HepG2 (cell line): ENCODE results near the gene DMPK. TPM values are rescaled to one million over a fixed set of nuclear protein-coding genes. Genes with fewer than 3 reads are reported as not detected.

Source experiments
- ATF1 ChIP-seq: IDR thresholded peaks from 2 replicates; pipeline ENCODE4 v1.6.1; 2016; ENCODE audit warnings: mild to moderate bottlenecking, control low read depth
- CBX5 ChIP-seq: sonication (generic); formaldehyde crosslinking; IDR thresholded peaks from 2 replicates; pipeline ENCODE4 v1.4.0; 2020; ENCODE audit warnings: missing genetic modification reagents, borderline replicate concordance
- CEBPB ChIP-seq: IDR thresholded peaks from 2 replicates; pipeline ENCODE4 v1.6.1; 2011; ENCODE audit warnings: low read depth, low read length, improper control_type of control experiment, borderline replicate concordance
- DR1 ChIP-seq: sonication (generic); formaldehyde crosslinking; IDR thresholded peaks from 2 replicates; pipeline ENCODE4 v1.8.0; 2021; ENCODE audit warnings: mild to moderate bottlenecking, missing genetic modification reagents, inconsistent platforms
- FUBP1 ChIP-seq: sonication (generic); formaldehyde crosslinking; IDR thresholded peaks from 2 replicates; pipeline ENCODE4 v1.5.1; 2020; ENCODE audit warnings: missing genetic modification reagents, mild to moderate bottlenecking, borderline replicate concordance
- IRF2 ChIP-seq: IDR thresholded peaks from 2 replicates; pipeline ENCODE4 v1.6.1; 2018; ENCODE audit warnings: missing genetic modification reagents, missing compliant biosample characterization
- LCORL ChIP-seq, 2 experiments: fragments of 450-650 bp in 1 of 2; sonication (generic) in 1 of 2; formaldehyde crosslinking in 1 of 2; IDR thresholded peaks; 2 replicates each; pipeline versions ENCODE4 v1.5.0 to v1.6.1; 2017 to 2020; ENCODE audit warnings: antibody characterized with exemption in 1 of 2, missing genetic modification reagents in 1 of 2
- MAF1 ChIP-seq: sonication (generic); formaldehyde crosslinking; IDR thresholded peaks from 2 replicates; pipeline ENCODE4 v1.5.0; 2020; ENCODE audit warnings: missing genetic modification reagents, borderline replicate concordance
- POLR2AphosphoS5 ChIP-seq: IDR thresholded peaks from 2 replicates; pipeline ENCODE4 v1.6.1; 2012; ENCODE audit warnings: low read depth, low read length
- RBFOX2 ChIP-seq: fragments of 200-400 bp; formaldehyde crosslinking; IDR thresholded peaks from 2 replicates; pipeline ENCODE4 v1.6.1; 2017; ENCODE audit warnings: low read depth, mild to moderate bottlenecking, low read length
- REPIN1 ChIP-seq: sonication (generic); formaldehyde crosslinking; IDR thresholded peaks from 2 replicates; pipeline ENCODE4 v1.8.0; 2022; ENCODE audit warnings: missing genetic modification reagents, low read depth, mild to moderate bottlenecking, borderline replicate concordance
- SAP130 ChIP-seq: IDR thresholded peaks from 2 replicates; pipeline ENCODE4 v1.6.1; 2016; ENCODE audit warnings: low read depth
- SRF ChIP-seq: IDR thresholded peaks from 2 replicates; pipeline ENCODE4 v1.6.1; 2011; ENCODE audit warnings: mild to moderate bottlenecking, low read depth, low read length, moderate library complexity
- TFDP1 ChIP-seq: IDR thresholded peaks from 2 replicates; pipeline ENCODE4 v1.6.1; 2016; ENCODE audit warnings: missing compliant biosample characterization, missing genetic modification reagents, borderline replicate concordance
- ZNF138 ChIP-seq: sonication (generic); formaldehyde crosslinking; IDR thresholded peaks from 2 replicates; pipeline ENCODE4 v1.5.0; 2020; ENCODE audit warnings: mild to moderate bottlenecking, low read depth, missing genetic modification reagents
- ZNF333 ChIP-seq: sonication (generic); formaldehyde crosslinking; IDR thresholded peaks from 2 replicates; pipeline ENCODE4 v1.4.0; 2020; ENCODE audit warnings: mild to moderate bottlenecking, missing genetic modification reagents, borderline replicate concordance
- ZNF570 ChIP-seq: sonication (generic); formaldehyde crosslinking; IDR thresholded peaks from 2 replicates; pipeline ENCODE4 v1.4.0; 2020; ENCODE audit warnings: mild to moderate bottlenecking, missing genetic modification reagents, borderline replicate concordance
- ZNF589 ChIP-seq: sonication (generic); formaldehyde crosslinking; conservative IDR thresholded peaks from 2 replicates; pipeline ENCODE4 v1.8.0; 2022; ENCODE audit warnings: mild to moderate bottlenecking, moderate library complexity, missing genetic modification reagents
- ZNF891 ChIP-seq: sonication (generic); formaldehyde crosslinking; IDR thresholded peaks from 2 replicates; pipeline ENCODE4 v1.5.0; 2020; ENCODE audit warnings: mild to moderate bottlenecking, missing genetic modification reagents
- polyA plus RNA-seq, 8 experiments: library from polyadenylated mRNA; depleted of rRNA in 3 of 8; stranded (reverse) in 7 of 8; unstranded in 1 of 8; fragments of >200 nt; fragmentation: Illumina TruSeq in 4 of 8; extraction: Trizol in 4 of 8; gene quantifications; 2 replicates each; pipeline versions ENCODE4 v1.2.1 to v1.2.3, GENCODE V29; 2011 to 2016; ENCODE audit warnings: low read depth in 4 of 8, missing spikeins in 1 of 8, mixed read lengths in 1 of 8; ENCODE audit not compliant: insufficient read depth in 1 of 8
- total RNA-seq, 5 experiments: library from RNA; depleted of rRNA; stranded (reverse); fragments of >200 nt; fragmentation: Illumina TruSeq; extraction: Trizol; gene quantifications; 2 replicates each; pipeline ENCODE4 v1.2.3, GENCODE V29; 2016; ENCODE audit warnings: low read depth in 1 of 5
- TF ChIP-seq, protein P1 (sequence below): sonication (generic); formaldehyde crosslinking; IDR thresholded peaks from 2 replicates; pipeline ENCODE4 v1.5.1; 2020; ENCODE audit warnings: missing genetic modification reagents, mild to moderate bottlenecking, borderline replicate concordance
- TF ChIP-seq, protein P2 (sequence below): sonication (generic); formaldehyde crosslinking; IDR thresholded peaks from 2 replicates; pipeline ENCODE4 v1.4.0; 2020; ENCODE audit warnings: missing genetic modification reagents

Gene DMPK
- total and polyA plus RNA-seq, 2 of the 13 experiments (the other 11 are each of a cell fraction or from before 2014, with no cell fraction given): 5.3 to 8.8 TPM

- no peak for TF ChIP-seq FUBP1
- no peak for TF ChIP-seq ZNF570 (CRISPR knock-in tag)
- TF ChIP-seq ZNF333 (CRISPR knock-in tag): no peak
- TF ChIP-seq SRF: peak; percentile 67
- peak; percentile 24; the same call in 1 of the 2 replicates for TF ChIP-seq DR1
- TF ChIP-seq ZNF138 (CRISPR knock-in tag): no peak
- peak; percentile 81 for TF ChIP-seq TFDP1 (CRISPR knock-in tag)
- TF ChIP-seq, protein P1, sequence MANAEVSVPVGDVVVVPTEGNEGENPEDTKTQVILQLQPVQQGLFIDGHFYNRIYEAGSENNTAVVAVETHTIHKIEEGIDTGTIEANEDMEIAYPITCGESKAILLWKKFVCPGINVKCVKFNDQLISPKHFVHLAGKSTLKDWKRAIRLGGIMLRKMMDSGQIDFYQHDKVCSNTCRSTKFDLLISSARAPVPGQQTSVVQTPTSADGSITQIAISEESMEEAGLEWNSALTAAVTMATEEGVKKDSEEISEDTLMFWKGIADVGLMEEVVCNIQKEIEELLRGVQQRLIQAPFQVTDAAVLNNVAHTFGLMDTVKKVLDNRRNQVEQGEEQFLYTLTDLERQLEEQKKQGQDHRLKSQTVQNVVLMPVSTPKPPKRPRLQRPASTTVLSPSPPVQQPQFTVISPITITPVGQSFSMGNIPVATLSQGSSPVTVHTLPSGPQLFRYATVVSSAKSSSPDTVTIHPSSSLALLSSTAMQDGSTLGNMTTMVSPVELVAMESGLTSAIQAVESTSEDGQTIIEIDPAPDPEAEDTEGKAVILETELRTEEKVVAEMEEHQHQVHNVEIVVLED: peak; percentile 88
- peak; percentile 80 for TF ChIP-seq RBFOX2
- TF ChIP-seq ATF1 (CRISPR knock-in tag): peak; percentile 35; the same call in 1 of the 2 replicates
- no peak for TF ChIP-seq MAF1 (CRISPR knock-in tag)
- no peak for TF ChIP-seq CEBPB
- TF ChIP-seq SAP130 (CRISPR knock-in tag): peak; percentile 94
- peak; percentile 53; the same call in 1 of the 2 replicates for TF ChIP-seq CBX5 (CRISPR knock-in tag)
- TF ChIP-seq POLR2AphosphoS5: peak; percentile 75
- TF ChIP-seq IRF2 (CRISPR knock-in tag): peak; percentile 93
- TF ChIP-seq, protein P2, sequence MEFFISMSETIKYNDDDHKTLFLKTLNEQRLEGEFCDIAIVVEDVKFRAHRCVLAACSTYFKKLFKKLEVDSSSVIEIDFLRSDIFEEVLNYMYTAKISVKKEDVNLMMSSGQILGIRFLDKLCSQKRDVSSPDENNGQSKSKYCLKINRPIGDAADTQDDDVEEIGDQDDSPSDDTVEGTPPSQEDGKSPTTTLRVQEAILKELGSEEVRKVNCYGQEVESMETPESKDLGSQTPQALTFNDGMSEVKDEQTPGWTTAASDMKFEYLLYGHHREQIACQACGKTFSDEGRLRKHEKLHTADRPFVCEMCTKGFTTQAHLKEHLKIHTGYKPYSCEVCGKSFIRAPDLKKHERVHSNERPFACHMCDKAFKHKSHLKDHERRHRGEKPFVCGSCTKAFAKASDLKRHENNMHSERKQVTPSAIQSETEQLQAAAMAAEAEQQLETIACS (CRISPR knock-in tag): peak; percentile 30; the same call in 1 of the 2 replicates
- peak; percentile 80; the same call in 1 of the 2 replicates for TF ChIP-seq ZNF589 (CRISPR knock-in tag)
- TF ChIP-seq LCORL (IDR thresholded peaks at IDR 0.05): no peak
- TF ChIP-seq LCORL (CRISPR knock-in tag; IDR thresholded peaks at IDR 0.05): peak; percentile 45; the same call in 1 of the 2 replicates
- TF ChIP-seq ZNF891 (CRISPR knock-in tag): no peak
- peak; percentile 85; the same call in 1 of the 2 replicates for TF ChIP-seq REPIN1 (CRISPR knock-in tag)
These were observed 51.7 kb downstream of the DMPK start, which contains the start of gene FBXO46 (continued) for GRCh38 chr19:45730368-45731288.
